ENCODE results near the gene REG1B.

Gene REG1B

GRCh38 chr2:79087785-79088364, at the start of gene REG1B:
REG1B (minus strand) TSS chr2:79087993; CDS start chr2:79087612, 381 bp downstream.
- H3K4me3 ChIP-seq (ENCODE audit: low read length): no peak within 1 kb of the TSS
- TF ChIP-seq ZNF274 (IDR thresholded peaks at IDR 0.05; ENCODE audit: low read depth, low read length): no peak

- no peak for TF ChIP-seq ZNF274 (IDR thresholded peaks at IDR 0.05; ENCODE audit: low read depth, low read length)
- no peak overlapping the region for H3K4me3 ChIP-seq (ENCODE audit: low read length)
Observed at GRCh38 chr2:79131687-79132086, 43.9 kb upstream of the REG1B start.

GRCh38 chr2:79129804-79130203, 42.0 kb upstream of the REG1B start:
- H3K4me3 ChIP-seq (ENCODE audit: low read length): no peak overlapping the region
- TF ChIP-seq ZNF274 (IDR thresholded peaks at IDR 0.05; ENCODE audit: low read depth, low read length): no peak

GRCh38 chr2:79129260-79129659, 41.5 kb upstream of the REG1B start:
- no peak overlapping the region for H3K4me3 ChIP-seq (ENCODE audit: low read length)

GRCh38 chr2:79128406-79128805, 40.6 kb upstream of the REG1B start:
- TF ChIP-seq ZNF274 (IDR thresholded peaks at IDR 0.05; ENCODE audit: low read depth, low read length): no peak
- no peak overlapping the region for H3K4me3 ChIP-seq (ENCODE audit: low read length)

More at GRCh38 chr2:79129260-79129659, 41.5 kb upstream of the REG1B start:
- TF ChIP-seq ZNF274 (IDR thresholded peaks at IDR 0.05; ENCODE audit: low read depth, low read length): no peak

- no peak for TF ChIP-seq ZNF274 (IDR thresholded peaks at IDR 0.05; ENCODE audit: low read depth, low read length)
- H3K4me3 ChIP-seq (ENCODE audit: low read length): no peak overlapping the region
Observed at GRCh38 chr2:79125721-79125985, 37.9 kb upstream of the REG1B start.

GRCh38 chr2:79124907-79125720, 37.3 kb upstream of the REG1B start:
- TF ChIP-seq ZNF274 (IDR thresholded peaks at IDR 0.05; ENCODE audit: low read depth, low read length): no peak

GRCh38 chr2:79122676-79123075, 34.9 kb upstream of the REG1B start:
- no peak for TF ChIP-seq ZNF274 (IDR thresholded peaks at IDR 0.05; ENCODE audit: low read depth, low read length)
- no peak overlapping the region for H3K4me3 ChIP-seq (ENCODE audit: low read length)

More at GRCh38 chr2:79124907-79125720, 37.3 kb upstream of the REG1B start:
- no peak overlapping the region for H3K4me3 ChIP-seq (ENCODE audit: low read length)

- TF ChIP-seq ZNF274 (IDR thresholded peaks at IDR 0.05; ENCODE audit: low read depth, low read length): no peak
- no peak within 1 kb of the TSS for H3K4me3 ChIP-seq (ENCODE audit: low read length)
Observed at GRCh38 chr2:79120194-79120713, 32.5 kb upstream of the REG1B start, which contains the start of gene REG1A. REG1A (plus strand) TSS chr2:79120488; CDS start chr2:79120862, 374 bp downstream.

GRCh38 chr2:79116997-79117928, 29.5 kb upstream of the REG1B start:
- no peak overlapping the region for H3K4me3 ChIP-seq (ENCODE audit: low read length)
- no peak for TF ChIP-seq ZNF274 (IDR thresholded peaks at IDR 0.05; ENCODE audit: low read depth, low read length)

- H3K4me3 ChIP-seq (ENCODE audit: low read length): no peak overlapping the region
- TF ChIP-seq ZNF274 (IDR thresholded peaks at IDR 0.05; ENCODE audit: low read depth, low read length): no peak
Observed at GRCh38 chr2:79114797-79115494, 27.2 kb upstream of the REG1B start.

GRCh38 chr2:79112269-79112668, 24.5 kb upstream of the REG1B start:
- no peak overlapping the region for H3K4me3 ChIP-seq (ENCODE audit: low read length)
- TF ChIP-seq ZNF274 (IDR thresholded peaks at IDR 0.05; ENCODE audit: low read depth, low read length): no peak

GRCh38 chr2:79105259-79105658, 17.5 kb upstream of the REG1B start:
- H3K4me3 ChIP-seq (ENCODE audit: low read length): no peak overlapping the region
- no peak for TF ChIP-seq ZNF274 (IDR thresholded peaks at IDR 0.05; ENCODE audit: low read depth, low read length)

GRCh38 chr2:79103214-79103613, 15.4 kb upstream of the REG1B start:
- TF ChIP-seq ZNF274 (IDR thresholded peaks at IDR 0.05; ENCODE audit: low read depth, low read length): no peak
- no peak overlapping the region for H3K4me3 ChIP-seq (ENCODE audit: low read length)

Measured in GM08714 (cell line).